Loucy (cell line): ENCODE data around the gene TMEM135.

Source experiments
- EZH2phosphoT487 ChIP-seq: fragments of 200-600 bp; IDR thresholded peaks from 2 replicates; pipeline ENCODE4 v1.6.1; 2018; ENCODE audit warnings: antibody characterized with exemption, mild to moderate bottlenecking, moderate library complexity, borderline replicate concordance
- TF ChIP-seq, protein P1 (sequence below): fragments of 200-600 bp; sonication (generic); conservative IDR thresholded peaks from 2 replicates; pipeline ENCODE4 v1.5.1; 2014; ENCODE audit warnings: mild to moderate bottlenecking, antibody characterized with exemption, low read length

DNA sequence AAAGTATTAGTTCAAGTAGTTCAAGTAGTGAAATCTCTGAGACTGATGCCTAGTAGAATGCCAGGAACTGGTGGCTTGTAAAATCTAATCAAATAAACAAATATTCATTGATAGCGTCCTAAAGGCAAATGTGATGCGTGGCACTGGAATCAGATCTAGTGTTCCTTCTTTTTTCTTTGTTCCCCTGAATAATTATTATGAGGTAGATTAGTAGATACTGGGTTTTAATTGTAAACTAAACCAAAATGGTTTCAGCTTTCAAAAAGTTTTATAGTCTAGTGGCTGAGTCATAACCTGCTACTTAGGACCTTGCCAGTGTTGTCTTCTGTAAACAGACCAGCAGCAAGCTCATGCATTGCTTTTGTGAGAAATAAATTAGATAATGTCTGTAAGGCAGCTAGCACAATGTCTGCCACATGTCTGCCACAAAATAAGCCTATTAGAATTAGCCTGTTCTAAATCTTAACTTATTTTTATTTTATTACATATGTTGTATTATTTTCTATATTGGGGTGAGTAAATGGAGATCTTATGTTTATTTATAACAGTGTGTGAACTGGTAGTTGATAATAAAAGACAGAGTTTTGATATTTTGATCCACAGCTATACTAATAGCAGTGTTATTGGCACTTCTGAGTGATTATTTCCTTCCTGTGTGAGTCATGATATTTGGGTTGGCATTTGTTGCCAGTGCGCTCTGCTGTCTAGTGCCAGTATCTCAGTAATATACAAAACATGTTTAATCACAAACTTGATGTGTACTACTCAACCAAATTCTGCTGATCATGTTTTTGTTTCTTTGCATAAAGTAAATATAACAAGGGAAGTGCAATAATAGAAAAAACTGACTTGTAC lies 135.7 kb downstream of the TMEM135 start:
- TF ChIP-seq EZH2phosphoT487: no peak
- TF ChIP-seq, protein P1, sequence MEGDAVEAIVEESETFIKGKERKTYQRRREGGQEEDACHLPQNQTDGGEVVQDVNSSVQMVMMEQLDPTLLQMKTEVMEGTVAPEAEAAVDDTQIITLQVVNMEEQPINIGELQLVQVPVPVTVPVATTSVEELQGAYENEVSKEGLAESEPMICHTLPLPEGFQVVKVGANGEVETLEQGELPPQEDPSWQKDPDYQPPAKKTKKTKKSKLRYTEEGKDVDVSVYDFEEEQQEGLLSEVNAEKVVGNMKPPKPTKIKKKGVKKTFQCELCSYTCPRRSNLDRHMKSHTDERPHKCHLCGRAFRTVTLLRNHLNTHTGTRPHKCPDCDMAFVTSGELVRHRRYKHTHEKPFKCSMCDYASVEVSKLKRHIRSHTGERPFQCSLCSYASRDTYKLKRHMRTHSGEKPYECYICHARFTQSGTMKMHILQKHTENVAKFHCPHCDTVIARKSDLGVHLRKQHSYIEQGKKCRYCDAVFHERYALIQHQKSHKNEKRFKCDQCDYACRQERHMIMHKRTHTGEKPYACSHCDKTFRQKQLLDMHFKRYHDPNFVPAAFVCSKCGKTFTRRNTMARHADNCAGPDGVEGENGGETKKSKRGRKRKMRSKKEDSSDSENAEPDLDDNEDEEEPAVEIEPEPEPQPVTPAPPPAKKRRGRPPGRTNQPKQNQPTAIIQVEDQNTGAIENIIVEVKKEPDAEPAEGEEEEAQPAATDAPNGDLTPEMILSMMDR: no peak
